GM12878 (cell line): ENCODE measurements around the gene FAM20A. TPM values are rescaled to one million over a fixed set of nuclear protein-coding genes. Genes with fewer than 3 reads are reported as not detected.

ENCODE experiments used
- ATAC-seq: fragments of 200-7000 bp; cut with Tn5 transposase; 3 replicates; pipeline ENCODE4 v1.9.1; 2020; ENCODE audit warnings: mild to moderate bottlenecking, moderate library complexity
- BruUV-seq: library from RNA; stranded (reverse); fragments of 400-500 nt; replicated peaks from 2 replicates; lab custom pipeline; 2021; lab: Mats Ljungman, UMichigan
- CTCF ChIA-PET: fragments of 300-600 bp; sonication (Branson Sonifier 250); formaldehyde crosslinking; extraction: SDS; loops from one replicate; lab custom pipeline; 2021; ENCODE audit warnings: inconsistent platforms; lab: Yijun Ruan, JAX
- POLR2A ChIA-PET: fragments of 350-600 bp; formaldehyde crosslinking; extraction: SDS; loops from one replicate; lab custom pipeline; 2021; ENCODE audit warnings: inconsistent platforms; lab: Charles Lee
- RAD21 ChIA-PET: fragments of 300-600 bp; sonication (Branson Sonifier 250); formaldehyde crosslinking; loops from one replicate; lab custom pipeline; 2023; ENCODE audit warnings: antibody characterized with exemption; ENCODE audit not compliant: unreplicated experiment; lab: Charles Lee
- SMC1A ChIA-PET: fragments of 300-600 bp; sonication (Branson Sonifier 250); formaldehyde crosslinking; loops from one replicate; lab custom pipeline; 2023; ENCODE audit not compliant: unreplicated experiment, uncharacterized antibody; lab: Charles Lee
- DNase-seq: peaks from one replicate; pipeline ENCODE4 v3.0.0-alpha.2; 2011; ENCODE audit warnings: low read depth, low spot score
- FAIRE-seq: peaks from 3 replicates; lab custom pipeline; 2011; peaks lifted over from hg19 to GRCh38; lab: Jason Lieb, UNC
- H2AFZ ChIP-seq: 2 replicates; pipeline ENCODE4 v1.6.0; 2011; ENCODE audit warnings: low read depth, low read length, control low read depth; ENCODE audit not compliant: control insufficient read depth
- H3K27ac ChIP-seq: 2 replicates; pipeline ENCODE4 v1.5.1; 2011; ENCODE audit warnings: control low read depth; ENCODE audit not compliant: control insufficient read depth, insufficient read depth
- H3K27me3 ChIP-seq, 2 experiments: replicated peaks in 1 of 2; 2 replicates each; pipeline versions ENCODE4 v1.6.0 to v1.6.1; 2011; ENCODE audit warnings: low read length in 1 of 2; ENCODE audit not compliant: control insufficient read depth in 2 of 2, insufficient read depth in 2 of 2
- H3K36me3 ChIP-seq, 2 experiments: 2 replicates each; pipeline ENCODE4 v1.5.1; 2011; ENCODE audit warnings: low read length in 1 of 2; ENCODE audit not compliant: control insufficient read depth in 2 of 2, insufficient read depth in 2 of 2
- H3K4me1 ChIP-seq: 2 replicates; pipeline ENCODE4 v1.6.1; 2011; ENCODE audit warnings: mild to moderate bottlenecking, low read length, moderate library complexity, mixed read lengths; ENCODE audit not compliant: control insufficient read depth, insufficient read depth
- H3K4me2 ChIP-seq: 2 replicates; pipeline ENCODE4 v1.6.0; 2011; ENCODE audit warnings: control low read depth; ENCODE audit not compliant: control insufficient read depth, insufficient read depth
- H3K4me3 ChIP-seq: fragments of 200-600 bp; sonication (generic); 2 replicates; pipeline ENCODE4 v1.5.1; 2016
- H3K79me2 ChIP-seq: 2 replicates; pipeline ENCODE4 v1.6.0; 2011; ENCODE audit warnings: low read length; ENCODE audit not compliant: control insufficient read depth, insufficient read depth
- H3K9ac ChIP-seq: 2 replicates; pipeline ENCODE4 v1.8.0; 2011; ENCODE audit warnings: low read length, control low read depth, mixed read lengths; ENCODE audit not compliant: control insufficient read depth, insufficient read depth
- H3K9me3 ChIP-seq: replicated peaks from 3 replicates; pipeline ENCODE4 v1.5.1; 2011; ENCODE audit warnings: mild to moderate bottlenecking, low read length; ENCODE audit not compliant: control insufficient read depth, insufficient read depth
- H4K20me1 ChIP-seq: 2 replicates; pipeline ENCODE4 v1.6.0; 2011; ENCODE audit not compliant: control insufficient read depth, insufficient read depth
- ASH2L ChIP-seq: fragments of 300-600, 200-600 bp; sonication (generic); IDR thresholded peaks from 2 replicates; pipeline ENCODE4 v1.6.1; 2017; ENCODE audit warnings: low read depth, mild to moderate bottlenecking, borderline replicate concordance
- BMI1 ChIP-seq: fragments of 450-650 bp; IDR thresholded peaks from 2 replicates; pipeline ENCODE4 v1.6.1; 2016; ENCODE audit warnings: mild to moderate bottlenecking, moderate library complexity, borderline replicate concordance
- KAT2A ChIP-seq: conservative IDR thresholded peaks from 2 replicates; pipeline ENCODE4 v1.6.1; 2011; ENCODE audit warnings: low read depth, low read length; ENCODE audit not compliant: control insufficient read depth
- MTA3 ChIP-seq: IDR thresholded peaks from 2 replicates; pipeline ENCODE4 v1.6.1; 2012; ENCODE audit warnings: low read length, inconsistent platforms, borderline replicate concordance
- SIX5 ChIP-seq: IDR thresholded peaks from 2 replicates; pipeline ENCODE4 v1.6.1; 2011; ENCODE audit warnings: mild to moderate bottlenecking, low read depth, low read length, moderate library complexity; ENCODE audit not compliant: severe bottlenecking
- WGBS: methylation state at CpG from one replicate; pipeline ENCODE4 v1.1.6; 2016; ENCODE audit warnings: low lambda C conversion rate; ENCODE audit not compliant: insufficient replicate concordance, insufficient coverage; ENCODE audit errors: missing lambda C conversion rate; 5-methylcytosine and 5-hydroxymethylcytosine counted together
- in situ Hi-C: fragments of 300-500 bp; cut with MboI; formaldehyde crosslinking; loops from 9 replicates; pipeline ENCODE4 v1.14.3; 2018; ENCODE audit warnings: mixed read lengths
- intact Hi-C: fragments of 100-400 bp; cut with micrococcal nuclease; formaldehyde crosslinking; loops from one replicate; pipeline ENCODE4 v1.14.2; 2022; ENCODE audit not compliant: unreplicated experiment
- polyA plus RNA-seq, 11 experiments: library from polyadenylated mRNA; depleted of rRNA in 4 of 11; unstranded in 6 of 11; stranded (reverse) in 5 of 11; fragments of >200 nt; fragmentation: Nextera tagmentation in 4 of 11; fragmentation: Illumina TruSeq in 1 of 11; extraction: Ambion mirVana in 4 of 11; extraction: Trizol in 1 of 11; gene quantifications; 1 replicate in 1 of 11; 2 replicates in 10 of 11; pipeline versions ENCODE4 v1.2.1 to v1.2.3, GENCODE V29; 2011 to 2016; ENCODE audit warnings: inconsistent platforms in 2 of 11, missing spikeins in 2 of 11, low read depth in 1 of 11
- total RNA-seq, 4 experiments: library from RNA; depleted of rRNA in 3 of 4; stranded (reverse); fragments of >200 nt in 3 of 4; fragmentation: Illumina TruSeq in 1 of 4; extraction: Trizol in 1 of 4; gene quantifications; 2 replicates each; pipeline versions ENCODE4 v1.2.1 to v1.2.3, GENCODE V29; 2013 to 2021
- TF ChIP-seq, protein P1 (sequence below), 3 experiments: IDR thresholded peaks in 2 of 3; conservative IDR thresholded peaks in 1 of 3; 2 replicates each; pipeline ENCODE4 v1.5.1; 2011; ENCODE audit warnings: low read depth in 3 of 3, low read length in 3 of 3, mild to moderate bottlenecking in 3 of 3, control low read depth in 2 of 3, moderate library complexity in 2 of 3, inconsistent platforms in 1 of 3, mixed read lengths in 1 of 3; ENCODE audit not compliant: control insufficient read depth in 2 of 3, insufficient read depth in 1 of 3; ENCODE audit errors: extremely low read depth in 1 of 3
- TF ChIP-seq, protein P2 (sequence below): IDR thresholded peaks from 2 replicates; pipeline ENCODE4 v1.6.1; 2012; ENCODE audit warnings: low read depth, low read length, improper control_type of control experiment

The FAM20A gene
- total and polyA plus RNA-seq, 10 of the 15 experiments (the other 5 are each of a cell fraction or from before 2014, with no cell fraction given): 0.13 TPM; not detected in 9

DNA sequence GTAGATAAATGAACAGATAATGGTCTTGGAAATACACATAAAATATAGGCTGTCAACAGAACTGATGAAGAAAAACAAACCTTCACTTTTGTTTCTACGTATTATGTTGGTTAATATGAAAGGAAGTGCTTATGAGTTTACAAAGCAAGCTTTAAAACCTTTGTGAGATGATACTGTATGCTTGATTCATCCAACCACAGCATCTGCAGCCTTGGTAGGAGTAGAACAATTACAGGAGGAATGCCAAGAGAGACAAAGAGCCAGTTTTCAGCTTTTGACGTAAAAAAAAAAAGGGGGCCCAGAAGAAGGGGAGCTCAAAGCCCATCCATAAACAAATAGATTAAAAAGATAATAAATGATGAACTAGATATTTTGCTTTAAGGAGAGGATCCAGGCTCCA, 13.3 kb downstream of the FAM20A start:
- DNase-seq: no peak
- no peak for FAIRE-seq
- Histone ChIP-seq H3K4me2 (no peak overlapping the region), H3K27me3 (peaks cover 0 to 2% of the 10 kb centered on the region in 2 experiments; a peak in 1 of 4 replicates), H3K4me1 (no peaks in the 10 kb centered on the region), H3K36me3 (no peaks in the 10 kb centered on the region), H3K9me3 (no peaks in the 10 kb centered on the region; the same call in 2 of the 3 replicates), H3K4me3 (no peak overlapping the region), H3K79me2 (no peaks in the 10 kb centered on the region), H3K27ac (no peak overlapping the region), H4K20me1 (no peaks in the 10 kb centered on the region), H2AFZ (no peak overlapping the region), H3K9ac (no peak overlapping the region)
- ChIA-PET RAD21 (no interaction called here), POLR2A (no interaction called here), CTCF (no interaction called here), SMC1A (no interaction called here)
- WGBS: 52% methylated on average over 2 of the region's 2 CpGs
- ATAC-seq: no peak
- no peak for TF ChIP-seq MTA3
- no peak for TF ChIP-seq ASH2L
- TF ChIP-seq, protein P1, sequence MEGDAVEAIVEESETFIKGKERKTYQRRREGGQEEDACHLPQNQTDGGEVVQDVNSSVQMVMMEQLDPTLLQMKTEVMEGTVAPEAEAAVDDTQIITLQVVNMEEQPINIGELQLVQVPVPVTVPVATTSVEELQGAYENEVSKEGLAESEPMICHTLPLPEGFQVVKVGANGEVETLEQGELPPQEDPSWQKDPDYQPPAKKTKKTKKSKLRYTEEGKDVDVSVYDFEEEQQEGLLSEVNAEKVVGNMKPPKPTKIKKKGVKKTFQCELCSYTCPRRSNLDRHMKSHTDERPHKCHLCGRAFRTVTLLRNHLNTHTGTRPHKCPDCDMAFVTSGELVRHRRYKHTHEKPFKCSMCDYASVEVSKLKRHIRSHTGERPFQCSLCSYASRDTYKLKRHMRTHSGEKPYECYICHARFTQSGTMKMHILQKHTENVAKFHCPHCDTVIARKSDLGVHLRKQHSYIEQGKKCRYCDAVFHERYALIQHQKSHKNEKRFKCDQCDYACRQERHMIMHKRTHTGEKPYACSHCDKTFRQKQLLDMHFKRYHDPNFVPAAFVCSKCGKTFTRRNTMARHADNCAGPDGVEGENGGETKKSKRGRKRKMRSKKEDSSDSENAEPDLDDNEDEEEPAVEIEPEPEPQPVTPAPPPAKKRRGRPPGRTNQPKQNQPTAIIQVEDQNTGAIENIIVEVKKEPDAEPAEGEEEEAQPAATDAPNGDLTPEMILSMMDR (IDR thresholded peaks at IDR 0.05 in 2 of 3, conservative IDR thresholded peaks at IDR 0.05 in 1 of 3; ENCODE audit: control insufficient read depth in 2 of 3, extremely low read depth in 1 of 3, insufficient read depth in 1 of 3, low read depth in 3 of 3, low read length in 3 of 3): no peak
- no peak for TF ChIP-seq BMI1
- TF ChIP-seq, protein P2, sequence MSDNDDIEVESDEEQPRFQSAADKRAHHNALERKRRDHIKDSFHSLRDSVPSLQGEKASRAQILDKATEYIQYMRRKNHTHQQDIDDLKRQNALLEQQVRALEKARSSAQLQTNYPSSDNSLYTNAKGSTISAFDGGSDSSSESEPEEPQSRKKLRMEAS: no peak
- TF ChIP-seq SIX5: no peak
- TF ChIP-seq KAT2A: no peak
- in situ Hi-C loops (no loop called here), intact Hi-C loops (no loop called here)
- BruUV-seq: no TSS peak
